Breast epithelium (tissue), 3 donors: ENCODE measurements around the gene ZFP62.

ENCODE experiments used
- POLR2A ChIP-seq: fragments of 450-650 bp; IDR thresholded peaks from one replicate; pipeline ENCODE4 v1.6.1; 2016; ENCODE audit warnings: antibody characterized with exemption, mild to moderate bottlenecking, moderate library complexity
- POLR2AphosphoS5 ChIP-seq, 3 donors: sonication (generic); formaldehyde crosslinking; IDR thresholded peaks; one replicate each; pipeline ENCODE4 v1.6.1; 2017; ENCODE audit warnings: antibody characterized with exemption in 3 of 3
- TF ChIP-seq, protein P1 (sequence below), 3 donors: fragments of 450-650 bp; IDR thresholded peaks; one replicate each; pipeline ENCODE4 v1.5.1; 2016 to 2017; ENCODE audit warnings: antibody characterized with exemption in 3 of 3, mild to moderate bottlenecking in 3 of 3, moderate library complexity in 3 of 3

DNA sequence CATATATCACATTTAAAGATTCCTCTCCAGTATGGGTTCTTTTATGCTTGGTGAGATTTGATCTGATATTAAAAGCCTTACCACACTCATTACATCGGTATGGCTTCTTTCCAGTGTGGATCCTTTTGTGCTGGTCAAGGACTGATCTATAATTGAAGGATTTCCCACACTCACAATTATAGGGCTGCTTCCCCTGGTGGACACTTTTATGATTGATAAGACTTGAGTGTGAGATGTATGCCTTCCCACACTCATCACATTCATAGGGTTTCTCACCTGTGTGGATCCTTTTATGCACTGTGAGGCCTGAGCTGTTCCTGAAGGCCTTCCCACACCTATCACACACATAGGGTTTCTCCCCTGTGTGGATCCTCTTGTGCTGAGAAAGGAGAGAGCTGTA, 12.2 kb downstream of the ZFP62 start:
- TF ChIP-seq, protein P1, sequence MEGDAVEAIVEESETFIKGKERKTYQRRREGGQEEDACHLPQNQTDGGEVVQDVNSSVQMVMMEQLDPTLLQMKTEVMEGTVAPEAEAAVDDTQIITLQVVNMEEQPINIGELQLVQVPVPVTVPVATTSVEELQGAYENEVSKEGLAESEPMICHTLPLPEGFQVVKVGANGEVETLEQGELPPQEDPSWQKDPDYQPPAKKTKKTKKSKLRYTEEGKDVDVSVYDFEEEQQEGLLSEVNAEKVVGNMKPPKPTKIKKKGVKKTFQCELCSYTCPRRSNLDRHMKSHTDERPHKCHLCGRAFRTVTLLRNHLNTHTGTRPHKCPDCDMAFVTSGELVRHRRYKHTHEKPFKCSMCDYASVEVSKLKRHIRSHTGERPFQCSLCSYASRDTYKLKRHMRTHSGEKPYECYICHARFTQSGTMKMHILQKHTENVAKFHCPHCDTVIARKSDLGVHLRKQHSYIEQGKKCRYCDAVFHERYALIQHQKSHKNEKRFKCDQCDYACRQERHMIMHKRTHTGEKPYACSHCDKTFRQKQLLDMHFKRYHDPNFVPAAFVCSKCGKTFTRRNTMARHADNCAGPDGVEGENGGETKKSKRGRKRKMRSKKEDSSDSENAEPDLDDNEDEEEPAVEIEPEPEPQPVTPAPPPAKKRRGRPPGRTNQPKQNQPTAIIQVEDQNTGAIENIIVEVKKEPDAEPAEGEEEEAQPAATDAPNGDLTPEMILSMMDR (IDR thresholded peaks at IDR 0.05), result no peak
- TF ChIP-seq POLR2A, result no peak
- TF ChIP-seq POLR2AphosphoS5 (IDR thresholded peaks at IDR 0.05), result no peak
